H1 (cell line): ENCODE measurements around the gene PPP2R3A. TPM values are rescaled to one million over a fixed set of nuclear protein-coding genes. Genes with fewer than 3 reads are reported as not detected.

Experiments used
- POLR2A ChIP-seq, 2 experiments: IDR thresholded peaks; 1 replicate in 1 of 2; 2 replicates in 1 of 2; pipeline ENCODE4 v1.6.1; 2011; ENCODE audit warnings: low read depth in 2 of 2, low read length in 2 of 2, mild to moderate bottlenecking in 2 of 2; ENCODE audit errors: control extremely low read depth in 1 of 2
- POU5F1 ChIP-seq: IDR thresholded peaks from 2 replicates; pipeline ENCODE4 v1.6.1; 2011; ENCODE audit warnings: low read depth, mild to moderate bottlenecking, low read length, moderate library complexity
- SRF ChIP-seq: IDR thresholded peaks from 2 replicates; pipeline ENCODE4 v1.6.1; 2011; ENCODE audit warnings: mild to moderate bottlenecking, low read depth, low read length, moderate library complexity
- polyA plus RNA-seq, 7 experiments: library from polyadenylated mRNA; depleted of rRNA in 3 of 7; stranded (reverse) in 5 of 7; unstranded in 2 of 7; fragments of >200 nt in 5 of 7; fragments of 200-250 nt in 2 of 7; gene quantifications; 1 replicate in 5 of 7; 2 replicates in 1 of 7; 4 replicates in 1 of 7; pipeline versions ENCODE4 v1.2.1 to v1.2.3, GENCODE V29; 2011 to 2013; ENCODE audit warnings: missing spikeins in 2 of 7, mixed read lengths in 2 of 7
- total RNA-seq: library from RNA; stranded (reverse); fragmentation: NEBNext Ultra II Directional; extraction: Animal tissue kit (Norgen Biotek cat#: 25700); gene quantifications from 2 replicates; pipeline ENCODE4 v1.2.1, GENCODE V29; 2021
- TF ChIP-seq, protein P1 (sequence below): IDR thresholded peaks from 2 replicates; pipeline ENCODE4 v1.6.1; 2011; ENCODE audit warnings: low read length, improper control_type of control experiment
- TF ChIP-seq, protein P2 (sequence below): IDR thresholded peaks from 2 replicates; pipeline ENCODE4 v1.6.1; 2012; ENCODE audit warnings: low read length, inconsistent platforms

Gene PPP2R3A
- total and polyA plus RNA-seq, 2 of the 8 experiments (the other 6 are each of a cell fraction or from before 2014, with no cell fraction given): 4.1 to 15.2 TPM

DNA sequence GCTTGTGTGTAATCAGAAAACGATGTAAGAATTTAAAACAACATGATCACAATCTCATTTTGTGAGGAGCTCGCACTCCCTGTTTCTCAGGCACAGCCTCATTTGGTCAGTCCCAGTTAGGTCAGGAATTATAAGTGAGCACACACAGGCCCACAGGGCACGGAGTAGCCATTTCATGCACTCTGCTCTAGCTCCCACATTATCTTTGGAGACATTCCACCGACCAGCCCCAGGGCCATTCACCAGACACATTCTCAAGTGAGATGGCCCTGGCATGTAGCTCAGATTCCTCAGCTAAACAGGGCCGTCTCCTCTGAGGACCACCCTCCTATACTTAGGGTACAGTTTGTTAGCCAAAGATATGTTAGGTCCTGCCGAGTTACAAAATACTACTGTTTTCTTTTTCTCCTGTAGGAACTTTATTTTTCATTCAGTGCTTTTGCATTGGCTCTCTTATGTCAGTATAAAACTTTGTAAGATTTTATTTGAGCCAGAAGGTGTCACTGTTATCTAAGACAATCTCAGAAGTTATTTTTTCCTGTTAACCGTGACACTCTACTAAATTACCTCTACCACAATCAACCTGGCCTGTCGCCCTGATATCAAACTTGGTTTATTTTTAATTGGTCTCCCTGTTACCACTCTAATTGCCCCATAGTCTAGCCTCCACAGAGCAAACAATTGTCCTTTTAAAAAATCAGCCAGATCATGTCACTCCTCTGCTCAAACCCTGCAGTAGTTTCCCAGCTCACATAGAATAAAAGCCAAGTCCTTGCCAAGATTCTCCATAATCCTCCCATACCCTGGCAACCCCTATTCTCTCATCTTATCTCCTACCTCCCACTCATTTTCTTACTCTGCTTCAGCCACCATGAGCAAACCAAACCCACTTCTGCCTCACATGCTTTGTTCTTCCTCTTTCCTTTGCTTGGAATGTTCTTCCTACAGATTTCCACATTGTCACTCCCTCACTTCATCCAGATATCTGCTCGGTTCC lies 105.7 kb downstream of the PPP2R3A start (continued):
- TF ChIP-seq, protein P1, sequence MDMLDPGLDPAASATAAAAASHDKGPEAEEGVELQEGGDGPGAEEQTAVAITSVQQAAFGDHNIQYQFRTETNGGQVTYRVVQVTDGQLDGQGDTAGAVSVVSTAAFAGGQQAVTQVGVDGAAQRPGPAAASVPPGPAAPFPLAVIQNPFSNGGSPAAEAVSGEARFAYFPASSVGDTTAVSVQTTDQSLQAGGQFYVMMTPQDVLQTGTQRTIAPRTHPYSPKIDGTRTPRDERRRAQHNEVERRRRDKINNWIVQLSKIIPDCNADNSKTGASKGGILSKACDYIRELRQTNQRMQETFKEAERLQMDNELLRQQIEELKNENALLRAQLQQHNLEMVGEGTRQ: no peak
- TF ChIP-seq, protein P2, sequence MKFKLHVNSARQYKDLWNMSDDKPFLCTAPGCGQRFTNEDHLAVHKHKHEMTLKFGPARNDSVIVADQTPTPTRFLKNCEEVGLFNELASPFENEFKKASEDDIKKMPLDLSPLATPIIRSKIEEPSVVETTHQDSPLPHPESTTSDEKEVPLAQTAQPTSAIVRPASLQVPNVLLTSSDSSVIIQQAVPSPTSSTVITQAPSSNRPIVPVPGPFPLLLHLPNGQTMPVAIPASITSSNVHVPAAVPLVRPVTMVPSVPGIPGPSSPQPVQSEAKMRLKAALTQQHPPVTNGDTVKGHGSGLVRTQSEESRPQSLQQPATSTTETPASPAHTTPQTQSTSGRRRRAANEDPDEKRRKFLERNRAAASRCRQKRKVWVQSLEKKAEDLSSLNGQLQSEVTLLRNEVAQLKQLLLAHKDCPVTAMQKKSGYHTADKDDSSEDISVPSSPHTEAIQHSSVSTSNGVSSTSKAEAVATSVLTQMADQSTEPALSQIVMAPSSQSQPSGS: no peak
- no peak for TF ChIP-seq POLR2A (IDR thresholded peaks at IDR 0.05; ENCODE audit: control extremely low read depth in 1 of 2, low read depth in 2 of 2, low read length in 2 of 2)
- no peak for TF ChIP-seq SRF
- TF ChIP-seq POU5F1: no peak
- TF ChIP-seq, all 59 proteins: peak for 2
